GM18951 (cell line): ENCODE data around the gene ERFL.

ENCODE experiments used
- POLR2A ChIP-seq: IDR thresholded peaks from 4 replicates; pipeline ENCODE4 v1.6.1; 2011; ENCODE audit warnings: mild to moderate bottlenecking; ENCODE audit not compliant: insufficient read length, insufficient read depth; ENCODE audit errors: extremely low read depth
- in situ Hi-C: fragments of 300-500 bp; cut with MboI; formaldehyde crosslinking; loops from one replicate; pipeline ENCODE4 v1.12.0; 2022; ENCODE audit warnings: low sequenced_read_pairs, mixed read lengths, inconsistent platforms; ENCODE audit not compliant: unreplicated experiment

The ERFL gene

GRCh38 chr19:41910992-41911888 is 17.0 kb downstream of the ERFL start:
- in situ Hi-C loops = no loop called here
- TF ChIP-seq POLR2A = no peak

- TF ChIP-seq POLR2A = peak; percentile 25
- in situ Hi-C loops = no loop called here
Observed at GRCh38 chr19:41910240-41910991, 17.8 kb downstream of the ERFL start.

- in situ Hi-C loops = no loop called here
- TF ChIP-seq POLR2A = no peak
Observed at GRCh38 chr19:41909706-41910105, 18.5 kb downstream of the ERFL start.

GRCh38 chr19:41908724-41909464 is 19.4 kb downstream of the ERFL start:
- in situ Hi-C loops = no loop called here
- no peak for TF ChIP-seq POLR2A

GRCh38 chr19:41907994-41908615 is 20.1 kb downstream of the ERFL start:
- no peak for TF ChIP-seq POLR2A
- in situ Hi-C loops = no loop called here

GRCh38 chr19:41906916-41907680 is 21.2 kb downstream of the ERFL start:
- TF ChIP-seq POLR2A = no peak
- in situ Hi-C loops = no loop called here

- in situ Hi-C loops = no loop called here
- TF ChIP-seq POLR2A = peak; percentile 9
Observed at GRCh38 chr19:41906271-41906670, 22.0 kb downstream of the ERFL start.

- in situ Hi-C loops = no loop called here
- no peak for TF ChIP-seq POLR2A
Observed at GRCh38 chr19:41905273-41906002, 22.8 kb downstream of the ERFL start.

GRCh38 chr19:41904118-41904870 is 24.0 kb downstream of the ERFL start:
- in situ Hi-C loops = no loop called here
- TF ChIP-seq POLR2A = no peak

GRCh38 chr19:41903193-41903953 is 24.9 kb downstream of the ERFL start:
- in situ Hi-C loops = no loop called here
- TF ChIP-seq POLR2A = no peak
